Measurements from ENCODE around the gene CDIPT. TPM values are rescaled to one million over a fixed set of nuclear protein-coding genes. Genes with fewer than 3 reads are reported as not detected.

Gene CDIPT
- total and polyA plus RNA-seq, 2 of the 13 experiments (the other 11 are each of a cell fraction or from before 2014, with no cell fraction given), result 54.9 to 97.5 TPM

DNA sequence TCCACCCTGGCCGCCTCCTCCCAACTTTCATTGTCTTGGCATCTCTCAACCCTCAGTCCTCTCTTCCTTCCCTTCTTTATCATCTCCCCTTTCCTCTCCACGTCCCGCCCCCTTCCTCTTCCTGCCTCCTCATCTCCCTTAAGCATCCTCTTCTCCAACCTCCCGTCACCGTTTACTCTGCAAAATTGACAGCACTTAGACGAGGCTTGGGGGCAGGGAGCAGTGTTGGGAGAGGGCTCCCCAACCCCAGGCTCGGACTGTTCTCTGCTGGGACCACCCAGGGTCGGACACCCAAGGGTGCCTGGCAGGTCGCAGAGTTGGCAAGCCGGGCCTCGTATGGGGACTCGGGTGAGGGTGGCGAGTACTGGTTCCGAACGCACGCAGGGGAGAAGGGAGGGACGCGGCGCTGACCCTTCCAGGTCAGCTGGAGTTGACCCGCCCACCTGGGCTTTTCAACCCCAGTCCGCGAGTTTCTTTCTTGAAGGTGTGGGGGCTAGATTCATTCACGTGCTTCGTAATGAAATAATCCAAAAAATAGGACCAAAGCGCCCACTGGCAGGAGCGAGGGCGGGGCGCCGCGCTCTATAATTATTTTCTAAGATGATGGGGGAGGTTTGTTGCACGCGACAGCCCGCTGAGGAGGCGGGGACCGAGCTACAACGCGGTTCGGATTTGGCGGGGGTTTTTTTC is 47.8 kb downstream of the CDIPT start:
- H4K20me1 ChIP-seq (ENCODE audit: insufficient read depth, low read length), result peaks cover 11% of the 10 kb centered on the region; the same call in 1 of the 2 replicates
- peak overlapping the region in 1 of 3 experiments; percentile 93; a peak in 2 of 6 replicates for H3K4me3 ChIP-seq (replicated peaks in 1 of 3; ENCODE audit: insufficient read depth in 1 of 3, low read depth in 2 of 3, low read length in 3 of 3)
- peaks cover 1 to 15% of the 10 kb centered on the region in 2 experiments; a peak in 2 of 5 replicates for H3K36me3 ChIP-seq (replicated peaks in 1 of 2; ENCODE audit: control insufficient read depth in 1 of 2, insufficient read depth in 2 of 2, low read length in 2 of 2)
- in situ Hi-C loops (cut with HindIII; ENCODE audit: extremely low pct_ligation_motif_present, low pct_unique_long_range_greater_than_20kb), result loop anchor here (25.0 kb wide), 1 partner anchor 847 kb away; the partner anchor contains the start of genes FBRS and PRR14
- FAIRE-seq (no peak), ATAC-seq (no peak), DNase-seq (ENCODE audit: low spot score) (no peak)
- no peak overlapping the region for H3K27ac ChIP-seq (ENCODE audit: extremely low read length, insufficient read depth, low read length)
- BruUV-seq (replicated peaks), result TSS peak; percentile 58
- peaks cover 0 to 12% of the 10 kb centered on the region in 2 experiments; a peak in 2 of 5 replicates for H3K27me3 ChIP-seq (ENCODE audit: control insufficient read depth in 1 of 2, insufficient read depth in 2 of 2, low read length in 2 of 2)
- H3K4me1 ChIP-seq (ENCODE audit: insufficient read depth, low read length), result peaks cover 80% of the 10 kb centered on the region
- WGBS (ENCODE audit: low lambda C conversion rate), result 84% methylated on average over 39 of the region's 39 CpGs
- H2AFZ ChIP-seq (ENCODE audit: low read length), result no peak overlapping the region
- intact Hi-C loops (cut with micrococcal nuclease; ENCODE audit: unreplicated experiment), result no loop called here
- POLR2A ChIA-PET, result interaction anchor here (0.6 to 7.0 kb wide), 19 partner anchors 8 to 250 kb away, joined by 3 to 145 read pairs (median 8); partner anchors contain the start of genes ALDOA, ASPHD1, CDIPT and KCTD13
- CTCF ChIA-PET (ENCODE audit: low intra/inter-chr PET ratio, low total read pairs), result interaction anchor here (1.3 kb wide), 1 partner anchor 25 kb away, joined by 4 read pairs; the partner anchor contains the start of gene KIF22
- peak overlapping the region; percentile 79; the same call in 1 of the 2 replicates for H3K9ac ChIP-seq (ENCODE audit: insufficient read depth, low read depth, low read length)
- TF ChIP-seq ZNF891 (CRISPR knock-in tag; IDR thresholded peaks at IDR 0.05), result peak; percentile 42; the same call in 1 of the 2 replicates
- TF ChIP-seq RBM39 (IDR thresholded peaks at IDR 0.05; ENCODE audit: low read depth, low read length, poor library complexity, severe bottlenecking), result no peak
- 0 out of 2 replicates have a peak, but pooled peaks have one; percentile 20 for TF ChIP-seq MTF2 (CRISPR knock-in tag; IDR thresholded peaks at IDR 0.05; ENCODE audit: borderline replicate concordance)
- no peak for TF ChIP-seq ZNF354B (CRISPR knock-in tag; IDR thresholded peaks at IDR 0.05)
- no peak for TF ChIP-seq MED1 (CRISPR knock-in tag; IDR thresholded peaks at IDR 0.05)
- TF ChIP-seq, protein P1, sequence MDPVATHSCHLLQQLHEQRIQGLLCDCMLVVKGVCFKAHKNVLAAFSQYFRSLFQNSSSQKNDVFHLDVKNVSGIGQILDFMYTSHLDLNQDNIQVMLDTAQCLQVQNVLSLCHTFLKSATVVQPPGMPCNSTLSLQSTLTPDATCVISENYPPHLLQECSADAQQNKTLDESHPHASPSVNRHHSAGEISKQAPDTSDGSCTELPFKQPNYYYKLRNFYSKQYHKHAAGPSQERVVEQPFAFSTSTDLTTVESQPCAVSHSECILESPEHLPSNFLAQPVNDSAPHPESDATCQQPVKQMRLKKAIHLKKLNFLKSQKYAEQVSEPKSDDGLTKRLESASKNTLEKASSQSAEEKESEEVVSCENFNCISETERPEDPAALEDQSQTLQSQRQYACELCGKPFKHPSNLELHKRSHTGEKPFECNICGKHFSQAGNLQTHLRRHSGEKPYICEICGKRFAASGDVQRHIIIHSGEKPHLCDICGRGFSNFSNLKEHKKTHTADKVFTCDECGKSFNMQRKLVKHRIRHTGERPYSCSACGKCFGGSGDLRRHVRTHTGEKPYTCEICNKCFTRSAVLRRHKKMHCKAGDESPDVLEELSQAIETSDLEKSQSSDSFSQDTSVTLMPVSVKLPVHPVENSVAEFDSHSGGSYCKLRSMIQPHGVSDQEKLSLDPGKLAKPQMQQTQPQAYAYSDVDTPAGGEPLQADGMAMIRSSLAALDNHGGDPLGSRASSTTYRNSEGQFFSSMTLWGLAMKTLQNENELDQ (CRISPR knock-in tag; IDR thresholded peaks at IDR 0.05; ENCODE audit: borderline replicate concordance), result no peak
- TF ChIP-seq NRL (CRISPR knock-in tag; IDR thresholded peaks at IDR 0.05; ENCODE audit: borderline replicate concordance), result peak; percentile 51; the same call in 1 of the 2 replicates
- 0 out of 2 replicates have a peak, but pooled peaks have one; percentile 13 for TF ChIP-seq ZNF430 (CRISPR knock-in tag; IDR thresholded peaks at IDR 0.05)
- no peak for TF ChIP-seq HMG20A (CRISPR knock-in tag; IDR thresholded peaks at IDR 0.05; ENCODE audit: borderline replicate concordance)
- TF ChIP-seq PCBP2 (optimal IDR thresholded peaks at IDR 0.05; ENCODE audit: low read depth, low read length, poor library complexity, severe bottlenecking), result peak; percentile 52
- TF ChIP-seq NFKB2 (CRISPR knock-in tag; IDR thresholded peaks at IDR 0.05; ENCODE audit: borderline replicate concordance), result peak; percentile 1; the same call in 1 of the 2 replicates
- TF ChIP-seq, protein P2, sequence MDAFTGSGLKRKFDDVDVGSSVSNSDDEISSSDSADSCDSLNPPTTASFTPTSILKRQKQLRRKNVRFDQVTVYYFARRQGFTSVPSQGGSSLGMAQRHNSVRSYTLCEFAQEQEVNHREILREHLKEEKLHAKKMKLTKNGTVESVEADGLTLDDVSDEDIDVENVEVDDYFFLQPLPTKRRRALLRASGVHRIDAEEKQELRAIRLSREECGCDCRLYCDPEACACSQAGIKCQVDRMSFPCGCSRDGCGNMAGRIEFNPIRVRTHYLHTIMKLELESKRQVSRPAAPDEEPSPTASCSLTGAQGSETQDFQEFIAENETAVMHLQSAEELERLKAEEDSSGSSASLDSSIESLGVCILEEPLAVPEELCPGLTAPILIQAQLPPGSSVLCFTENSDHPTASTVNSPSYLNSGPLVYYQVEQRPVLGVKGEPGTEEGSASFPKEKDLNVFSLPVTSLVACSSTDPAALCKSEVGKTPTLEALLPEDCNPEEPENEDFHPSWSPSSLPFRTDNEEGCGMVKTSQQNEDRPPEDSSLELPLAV (CRISPR knock-in tag; conservative IDR thresholded peaks at IDR 0.05; ENCODE audit: low read depth), result no peak
- TF ChIP-seq NFIB (CRISPR knock-in tag; IDR thresholded peaks at IDR 0.05; ENCODE audit: borderline replicate concordance), result peak; percentile 71; the same call in 1 of the 2 replicates
- 0 out of 2 replicates have a peak, but pooled peaks have one; percentile 25 for TF ChIP-seq ZBTB34 (CRISPR knock-in tag; IDR thresholded peaks at IDR 0.05)
- H3K4me2 ChIP-seq (ENCODE audit: low read depth, low read length), result peak overlapping the region; percentile 99; the same call in 1 of the 2 replicates
- H3K79me2 ChIP-seq (ENCODE audit: insufficient read depth, low read length), result peaks cover 22% of the 10 kb centered on the region
- H3K9me3 ChIP-seq (ENCODE audit: low read length), result no peaks in the 10 kb centered on the region
